Left ventricle myocardium inferior (tissue), 1 donor: Measurements from ENCODE around the gene STAM2. TPM values are rescaled to one million over a fixed set of nuclear protein-coding genes. Genes with fewer than 3 reads are reported as not detected.
"Not testable (repeated sequence)": the region's sequence is repeated elsewhere in the genome, so short reads cannot be mapped to it uniquely, and the experiment has no call there.

ENCODE experiments used
- DNase-seq: peaks from one replicate; pipeline ENCODE4 v3.0.0-alpha.2; 2020
- H3K27ac ChIP-seq: fragments of 200-600 bp; replicated peaks from 2 replicates; pipeline ENCODE4 v1.8.0; 2021
- H3K27me3 ChIP-seq: fragments of 200-600 bp; 2 replicates; pipeline ENCODE4 v1.8.0; 2021; ENCODE audit warnings: low read depth
- H3K36me3 ChIP-seq: fragments of 200-600 bp; 2 replicates; pipeline ENCODE4 v1.8.0; 2021
- H3K4me1 ChIP-seq: fragments of 200-600 bp; 2 replicates; pipeline ENCODE4 v1.8.0; 2021
- H3K4me3 ChIP-seq: fragments of 200-600 bp; 2 replicates; pipeline ENCODE4 v1.8.0; 2021; ENCODE audit warnings: mild to moderate bottlenecking, moderate library complexity
- H3K9me3 ChIP-seq: fragments of 200-600 bp; replicated peaks from 2 replicates; pipeline ENCODE4 v1.8.0; 2021
- intact Hi-C: fragments of 100-400 bp; cut with micrococcal nuclease; formaldehyde crosslinking; loops from one replicate; pipeline ENCODE4 v1.11.0; 2022
- total RNA-seq: library from RNA; stranded (reverse); fragmentation: NEBNext Ultra II Directional; extraction: Animal tissue kit (Norgen Biotek cat#: 25700); gene quantifications from one replicate; pipeline ENCODE4 v1.2.1, GENCODE V29; 2021
- TF ChIP-seq, protein P1 (sequence below): fragments of 200-600 bp; IDR thresholded peaks from 2 replicates; pipeline ENCODE4 v1.8.0; 2021; ENCODE audit warnings: antibody characterized with exemption, mild to moderate bottlenecking, borderline replicate concordance
- donor health status: DM: no; HTN: yes; CAD: no; lungs with severe emphysema.

STAM2 gene
- total RNA-seq, 1 donor from 2014 or later: 27.8 TPM

DNA sequence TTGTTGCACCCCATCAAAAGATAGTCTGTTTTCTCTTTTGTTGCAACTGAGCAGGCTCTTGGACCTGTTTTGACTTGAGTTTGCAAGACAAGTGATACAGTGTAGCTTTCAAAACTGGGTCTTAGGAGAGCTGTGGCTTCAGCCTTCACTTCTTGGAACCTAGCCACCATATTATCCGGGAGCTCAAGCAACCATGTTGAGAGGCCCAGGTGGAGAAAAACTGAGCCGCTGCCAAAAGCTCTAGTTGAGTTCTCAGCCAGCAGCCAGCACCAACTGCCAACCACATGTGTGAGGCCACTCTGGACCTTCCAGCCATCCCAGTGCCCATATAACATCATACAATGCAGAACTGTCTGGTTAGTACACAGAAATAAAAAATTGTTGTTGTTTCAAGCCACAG lies 82.1 kb downstream of the STAM2 start:
- Histone ChIP-seq H3K9me3 (no peaks in the 10 kb centered on the region), H3K4me1 (peaks cover 13% of the 10 kb centered on the region), H3K4me3 (no peak overlapping the region), H3K27me3 (no peaks in the 10 kb centered on the region), H3K27ac (no peak overlapping the region), H3K36me3 (no peaks in the 10 kb centered on the region)
- TF ChIP-seq, protein P1, sequence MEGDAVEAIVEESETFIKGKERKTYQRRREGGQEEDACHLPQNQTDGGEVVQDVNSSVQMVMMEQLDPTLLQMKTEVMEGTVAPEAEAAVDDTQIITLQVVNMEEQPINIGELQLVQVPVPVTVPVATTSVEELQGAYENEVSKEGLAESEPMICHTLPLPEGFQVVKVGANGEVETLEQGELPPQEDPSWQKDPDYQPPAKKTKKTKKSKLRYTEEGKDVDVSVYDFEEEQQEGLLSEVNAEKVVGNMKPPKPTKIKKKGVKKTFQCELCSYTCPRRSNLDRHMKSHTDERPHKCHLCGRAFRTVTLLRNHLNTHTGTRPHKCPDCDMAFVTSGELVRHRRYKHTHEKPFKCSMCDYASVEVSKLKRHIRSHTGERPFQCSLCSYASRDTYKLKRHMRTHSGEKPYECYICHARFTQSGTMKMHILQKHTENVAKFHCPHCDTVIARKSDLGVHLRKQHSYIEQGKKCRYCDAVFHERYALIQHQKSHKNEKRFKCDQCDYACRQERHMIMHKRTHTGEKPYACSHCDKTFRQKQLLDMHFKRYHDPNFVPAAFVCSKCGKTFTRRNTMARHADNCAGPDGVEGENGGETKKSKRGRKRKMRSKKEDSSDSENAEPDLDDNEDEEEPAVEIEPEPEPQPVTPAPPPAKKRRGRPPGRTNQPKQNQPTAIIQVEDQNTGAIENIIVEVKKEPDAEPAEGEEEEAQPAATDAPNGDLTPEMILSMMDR: no peak
- intact Hi-C loops: no loop called here
- DNase-seq: no peak

DNA sequence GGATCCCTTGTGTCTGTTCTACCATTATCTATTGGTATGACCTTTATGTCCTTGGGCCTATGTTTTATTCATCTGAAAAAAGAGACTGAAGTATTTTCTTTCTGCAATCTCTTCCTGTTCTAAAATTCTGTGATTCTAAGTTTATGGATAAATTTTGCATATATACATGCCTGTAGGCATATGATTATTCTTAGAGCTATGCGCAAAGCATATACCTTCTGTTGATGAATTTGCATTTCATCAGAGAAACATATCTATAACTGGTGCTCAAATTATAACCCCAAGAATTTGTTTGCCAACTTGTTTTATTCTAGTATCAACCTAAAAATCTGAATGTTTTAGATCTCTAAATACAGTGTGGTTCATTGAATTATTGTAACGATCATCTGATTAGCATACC lies 83.5 kb downstream of the STAM2 start:
- Histone ChIP-seq H3K4me1 (no peaks in the 10 kb centered on the region), H3K27ac (no peak overlapping the region), H3K27me3 (no peaks in the 10 kb centered on the region), H3K4me3 (no peak overlapping the region), H3K9me3 (no peaks in the 10 kb centered on the region), H3K36me3 (no peaks in the 10 kb centered on the region)
- DNase-seq: no peak
- TF ChIP-seq, protein P1: no peak
- intact Hi-C loops: no loop called here

DNA sequence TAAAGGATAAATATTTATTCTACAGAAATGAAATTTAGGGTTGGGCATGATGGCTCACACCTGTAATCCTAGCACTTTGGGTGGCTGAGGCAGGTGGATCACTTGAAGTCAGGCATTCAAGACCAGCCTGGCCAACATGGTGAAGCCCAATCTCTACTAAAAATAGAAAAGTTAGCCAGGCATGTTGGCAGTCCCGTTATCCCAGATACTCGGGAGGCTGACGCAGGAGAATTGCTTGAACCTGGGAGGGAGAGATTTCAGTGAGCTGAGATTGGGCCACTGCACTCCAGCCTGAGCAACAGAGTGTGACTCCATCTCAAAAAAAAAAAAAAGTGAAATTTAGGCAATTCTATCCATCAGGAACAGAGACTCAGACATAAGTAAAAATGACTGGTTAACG lies 84.8 kb downstream of the STAM2 start:
- H3K27ac ChIP-seq, DNase-seq, H3K4me1 ChIP-seq, H3K27me3 ChIP-seq, H3K36me3 ChIP-seq, intact Hi-C loops, H3K9me3 ChIP-seq, H3K4me3 ChIP-seq: not testable (repeated sequence)

DNA sequence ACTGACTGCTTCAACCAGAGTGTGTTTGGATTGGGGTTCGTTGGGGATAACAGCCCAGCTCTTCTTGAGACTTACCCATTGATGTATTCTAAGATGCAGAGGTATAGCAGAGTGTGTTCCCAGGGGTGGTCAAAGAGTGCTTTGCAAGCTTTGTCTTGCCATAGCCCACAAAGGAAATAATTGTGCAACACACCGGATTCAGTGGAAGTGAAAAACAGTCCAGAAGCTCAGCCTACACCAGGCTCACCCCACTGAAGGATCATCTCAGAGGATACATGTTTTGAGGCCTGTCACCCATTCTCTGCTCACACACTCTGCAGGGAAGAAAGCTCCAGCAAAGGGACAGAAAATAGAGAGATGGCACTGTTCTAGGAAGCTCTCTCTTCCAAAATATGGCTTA lies 86.3 kb downstream of the STAM2 start:
- no peaks in the 10 kb centered on the region for H3K27me3 ChIP-seq
- TF ChIP-seq, protein P1: no peak
- H3K4me1 ChIP-seq: no peaks in the 10 kb centered on the region
- no peak overlapping the region for H3K4me3 ChIP-seq
- H3K27ac ChIP-seq: no peak overlapping the region
- intact Hi-C loops: no loop called here
- no peak for DNase-seq
- no peaks in the 10 kb centered on the region for H3K9me3 ChIP-seq
- H3K36me3 ChIP-seq: no peaks in the 10 kb centered on the region

DNA sequence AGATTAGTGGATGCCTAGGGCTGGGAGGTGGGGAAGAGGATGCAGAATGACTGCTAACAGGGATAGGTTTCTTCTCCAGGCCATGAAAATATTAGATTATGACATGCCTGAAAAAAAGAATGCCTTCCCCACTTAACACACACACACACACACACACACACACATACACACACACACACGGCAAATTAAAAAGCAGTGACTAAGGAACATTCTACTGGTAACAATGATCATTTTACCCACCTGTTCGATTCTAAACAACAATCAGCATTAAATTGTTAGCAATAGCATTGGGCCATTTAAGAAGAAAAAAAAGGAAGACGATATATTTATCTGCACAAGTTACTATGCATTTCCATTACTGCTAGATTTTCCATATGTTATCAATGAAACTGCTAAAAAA lies 87.6 kb downstream of the STAM2 start:
- TF ChIP-seq, protein P1: no peak
- intact Hi-C loops: no loop called here
- DNase-seq: no peak
- Histone ChIP-seq H3K9me3 (no peaks in the 10 kb centered on the region), H3K27me3 (no peaks in the 10 kb centered on the region), H3K4me1 (no peaks in the 10 kb centered on the region), H3K4me3 (no peak overlapping the region), H3K36me3 (no peaks in the 10 kb centered on the region), H3K27ac (no peak overlapping the region)

DNA sequence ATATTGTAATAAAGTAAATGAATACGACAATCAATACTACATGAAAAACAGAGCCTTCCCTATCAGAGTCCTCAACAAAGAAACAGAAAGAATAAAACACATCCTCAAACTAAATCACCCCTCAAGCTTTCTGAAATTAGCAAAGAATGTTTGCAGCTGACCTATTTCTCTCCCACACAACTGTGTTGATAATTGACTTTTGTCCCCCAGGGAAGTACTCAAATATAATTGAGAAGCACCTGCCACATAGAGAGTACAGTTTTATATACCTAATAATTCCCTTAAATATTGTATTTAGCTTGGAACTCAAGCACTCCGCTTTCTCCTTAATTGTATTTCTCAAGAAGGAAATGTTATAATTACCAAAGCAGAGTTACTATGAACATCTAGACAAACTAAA lies 89.3 kb downstream of the STAM2 start:
- no peak overlapping the region for H3K4me3 ChIP-seq
- no peaks in the 10 kb centered on the region for H3K4me1 ChIP-seq
- no peaks in the 10 kb centered on the region for H3K36me3 ChIP-seq
- DNase-seq: no peak
- intact Hi-C loops: no loop called here
- H3K27ac ChIP-seq: no peak overlapping the region
- H3K9me3 ChIP-seq: no peaks in the 10 kb centered on the region
- TF ChIP-seq, protein P1: no peak
- no peaks in the 10 kb centered on the region for H3K27me3 ChIP-seq
